HG03571 (cell line): ENCODE measurements around the gene BTG3.

Experiments used
- ATAC-seq: cut with Tn5 transposase; IDR thresholded peaks from one replicate; pipeline ENCODE4 v1.9.1; 2021; ENCODE audit not compliant: unreplicated experiment

Gene BTG3

DNA sequence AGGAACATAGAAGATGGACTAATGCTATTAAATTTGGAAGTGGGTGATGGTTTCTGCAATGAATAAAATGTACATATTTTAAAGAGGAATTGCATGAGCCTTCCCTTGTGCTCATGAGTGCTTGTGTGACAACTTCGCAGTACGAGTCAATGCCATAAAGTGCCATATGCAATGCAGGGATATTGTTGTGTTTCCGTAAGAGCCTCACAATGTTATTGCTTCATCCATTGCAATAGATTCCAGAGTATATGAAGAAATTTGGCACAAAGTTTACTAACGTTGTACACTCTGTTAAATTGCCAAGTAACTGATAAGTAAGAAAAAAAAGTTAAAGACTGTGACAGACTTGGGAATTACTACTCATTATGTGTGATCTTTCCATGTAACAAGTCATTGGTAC, 22.3 kb downstream of the BTG3 start:
- no peak for ATAC-seq

DNA sequence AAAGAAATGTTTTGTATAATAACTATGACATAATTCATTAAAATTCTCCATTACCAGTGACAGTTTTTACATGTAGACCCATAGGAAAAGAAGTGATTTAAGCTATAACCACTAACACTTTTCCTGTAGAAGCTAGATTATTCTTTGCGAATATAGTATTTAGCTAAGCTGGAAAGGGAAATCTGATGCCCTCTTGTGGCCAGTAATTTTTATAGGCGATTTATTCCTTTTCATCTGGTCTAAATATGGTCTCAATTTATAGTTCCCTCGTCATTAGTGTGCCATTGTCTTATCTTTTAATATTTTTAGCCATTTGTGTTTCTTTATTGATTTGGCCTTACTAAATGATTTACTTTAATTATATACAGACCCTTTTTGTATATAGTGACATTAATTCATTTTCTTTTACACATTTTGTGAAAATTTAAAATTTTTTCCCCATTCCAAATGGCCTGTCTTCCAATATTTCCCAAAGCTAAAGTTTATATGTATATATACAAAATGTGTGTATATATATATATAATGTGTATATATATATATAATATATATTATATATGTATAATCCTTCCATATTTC, 26.7 kb downstream of the BTG3 start:
- no peak for ATAC-seq

DNA sequence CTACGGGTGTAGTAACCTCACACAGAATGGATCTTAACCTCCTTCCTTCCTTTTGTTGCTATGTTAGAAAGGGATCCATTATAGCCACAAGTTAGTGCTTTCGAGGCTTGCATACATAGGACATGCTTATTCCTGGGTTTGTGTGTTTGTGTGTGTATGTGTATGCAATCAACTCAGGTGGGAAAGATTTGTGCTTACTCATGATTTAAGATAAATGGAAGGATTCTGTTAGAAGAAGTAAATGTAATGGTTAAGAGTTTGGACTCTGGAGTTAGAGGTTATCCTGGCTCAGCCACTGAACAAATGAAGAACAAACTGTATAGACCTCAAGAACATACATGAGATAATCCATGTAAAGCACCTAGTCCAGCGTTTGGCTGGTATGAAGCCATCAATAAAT, 28.8 kb downstream of the BTG3 start:
- ATAC-seq: no peak

DNA sequence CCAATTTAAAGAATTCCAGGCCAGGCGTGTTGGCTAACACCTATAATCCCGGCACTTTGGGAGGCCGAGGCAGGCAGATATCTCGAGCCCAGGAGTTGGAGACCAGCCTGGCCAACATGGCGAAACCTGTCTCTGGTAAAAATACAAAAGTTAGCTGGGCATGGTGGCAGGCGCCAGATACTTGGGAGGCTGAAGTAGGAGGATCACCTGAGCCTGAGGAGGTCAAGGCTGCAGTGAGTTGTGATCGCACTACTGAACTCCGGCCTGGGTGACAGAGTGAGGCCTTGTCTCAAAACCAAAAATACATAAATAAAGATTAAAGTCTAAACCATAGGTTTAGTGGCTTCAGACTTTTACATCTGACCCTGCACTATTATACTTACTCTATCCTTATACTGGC, 32.4 kb downstream of the BTG3 start:
- ATAC-seq: no peak

DNA sequence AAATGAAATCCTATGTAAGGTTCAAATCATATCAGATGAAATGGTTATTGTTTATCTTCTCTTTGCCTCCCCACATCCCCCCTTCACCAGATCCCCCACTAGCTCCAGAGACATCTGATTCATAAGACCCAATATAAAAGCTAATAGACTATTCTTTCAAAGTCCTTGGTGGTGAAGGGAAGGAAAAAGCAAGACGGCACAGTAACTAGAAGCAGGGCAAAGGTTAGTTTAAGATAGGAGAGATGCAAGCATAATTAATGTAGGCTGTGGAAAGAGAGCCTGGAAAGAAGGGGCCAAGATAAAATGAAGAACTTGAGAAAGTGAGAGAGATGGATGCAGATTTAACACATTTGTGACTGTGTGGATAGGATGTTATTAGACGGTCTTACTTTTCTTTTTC, 33.8 kb downstream of the BTG3 start:
- ATAC-seq: no peak

DNA sequence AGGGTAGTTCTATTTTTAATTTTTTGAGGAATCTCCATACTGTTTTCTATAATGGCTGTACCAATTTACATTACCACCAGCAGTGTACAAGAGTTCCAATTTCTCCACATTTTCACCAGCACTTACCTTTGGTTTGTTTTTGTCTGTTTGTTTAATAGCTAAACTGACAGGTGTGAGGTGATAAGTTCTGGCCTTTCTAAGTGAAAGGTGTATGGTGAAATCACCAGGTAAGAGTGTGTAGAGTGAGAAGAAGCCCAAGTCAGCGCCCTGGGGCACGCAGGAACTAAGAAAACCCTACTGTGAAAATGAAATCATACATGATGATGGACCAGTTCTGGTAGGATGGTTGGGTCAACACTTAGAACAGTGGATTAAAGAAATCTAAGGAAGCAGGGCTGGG, 34.5 kb downstream of the BTG3 start:
- no peak for ATAC-seq

DNA sequence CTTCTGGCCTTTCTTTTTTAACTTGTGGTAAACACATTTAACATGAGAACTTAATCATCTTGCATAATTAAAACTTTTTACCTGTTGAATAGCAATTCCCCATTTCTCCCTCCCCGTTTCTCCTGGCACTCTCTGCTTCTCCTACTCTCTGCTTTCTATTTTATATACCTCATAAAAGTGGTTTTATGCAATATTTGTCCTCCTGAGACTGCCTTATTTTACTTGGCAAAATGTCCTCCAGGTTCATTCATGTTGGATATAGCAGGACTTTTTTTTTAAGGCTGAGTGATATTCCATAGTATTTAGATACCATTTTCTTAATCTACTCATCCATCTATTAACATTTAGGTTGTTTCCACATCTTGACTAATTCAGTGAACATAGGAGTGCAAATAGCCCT, 35.0 kb downstream of the BTG3 start:
- ATAC-seq: no peak

DNA sequence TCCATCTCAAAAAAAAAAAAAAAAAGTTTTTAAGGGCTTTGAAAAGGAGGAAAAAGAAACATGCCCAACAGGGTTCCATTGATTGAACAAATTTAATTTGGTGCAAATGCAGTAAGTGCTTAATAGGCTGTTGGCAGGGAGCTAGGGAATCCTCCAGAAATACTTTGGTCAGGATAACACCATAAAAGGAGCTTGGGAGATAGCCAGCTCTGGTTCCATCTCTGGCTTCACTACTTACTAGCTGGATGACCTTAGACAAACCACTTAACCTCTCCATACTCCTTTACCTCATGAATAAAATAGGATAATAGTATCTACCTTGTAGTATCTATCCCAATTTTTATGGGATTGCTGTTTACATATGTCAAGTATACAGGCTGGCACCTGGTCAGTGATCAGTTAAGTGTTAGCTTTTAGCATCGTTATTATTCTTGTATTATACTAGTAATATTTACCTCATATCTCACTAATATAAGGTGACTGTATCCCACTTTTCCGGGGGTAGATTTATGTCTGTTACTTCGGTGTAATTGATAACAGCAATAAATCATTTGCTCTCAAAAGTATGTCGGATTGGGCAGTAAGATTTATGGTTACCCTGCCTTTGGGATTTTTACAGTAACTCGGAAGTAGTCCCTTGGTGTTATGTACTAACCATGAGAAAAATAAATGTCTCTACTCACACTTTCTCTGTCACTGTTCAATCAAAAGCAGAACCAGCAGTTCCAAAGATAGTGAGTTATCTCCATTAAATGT, 36.4 kb downstream of the BTG3 start:
- ATAC-seq: no peak

DNA sequence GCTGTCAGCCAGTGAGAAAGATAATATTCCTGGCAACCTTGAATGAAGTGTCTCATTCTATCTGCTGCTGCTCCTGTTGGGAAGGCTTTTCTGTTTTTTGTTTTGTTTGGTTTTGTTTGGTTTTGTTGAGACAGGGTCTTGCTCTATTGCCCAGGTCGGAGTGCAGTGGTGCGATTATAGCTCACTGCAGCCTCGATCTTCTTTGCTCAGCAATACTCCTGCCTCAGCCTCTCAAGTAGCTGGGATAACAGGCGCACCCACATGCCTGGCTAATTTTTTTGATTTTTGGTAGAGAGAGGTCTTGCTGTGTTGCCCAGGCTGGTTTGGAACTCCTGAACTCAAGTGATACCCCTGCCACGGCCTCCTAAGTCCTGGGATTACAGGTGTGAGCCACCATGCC, 37.6 kb downstream of the BTG3 start:
- ATAC-seq: no peak

DNA sequence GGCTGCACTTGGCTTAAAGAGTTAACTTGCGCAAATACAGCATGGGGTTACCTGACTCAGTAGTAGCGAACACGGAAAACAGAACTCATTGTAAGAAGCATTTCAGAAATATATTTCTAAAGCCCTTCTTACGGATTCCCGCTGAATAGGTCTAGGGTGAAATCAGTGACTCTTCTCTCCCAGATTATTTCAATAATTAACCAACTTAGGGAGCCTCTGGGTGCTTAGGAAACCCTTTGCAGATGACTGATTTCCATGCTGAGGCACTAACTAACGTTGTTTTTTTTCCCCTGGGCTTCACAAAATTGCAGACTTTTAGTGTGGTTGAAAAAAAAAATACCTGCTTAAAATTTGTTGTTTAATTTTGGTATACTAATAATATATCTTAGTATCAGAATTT, 40.3 kb downstream of the BTG3 start:
- no peak for ATAC-seq

DNA sequence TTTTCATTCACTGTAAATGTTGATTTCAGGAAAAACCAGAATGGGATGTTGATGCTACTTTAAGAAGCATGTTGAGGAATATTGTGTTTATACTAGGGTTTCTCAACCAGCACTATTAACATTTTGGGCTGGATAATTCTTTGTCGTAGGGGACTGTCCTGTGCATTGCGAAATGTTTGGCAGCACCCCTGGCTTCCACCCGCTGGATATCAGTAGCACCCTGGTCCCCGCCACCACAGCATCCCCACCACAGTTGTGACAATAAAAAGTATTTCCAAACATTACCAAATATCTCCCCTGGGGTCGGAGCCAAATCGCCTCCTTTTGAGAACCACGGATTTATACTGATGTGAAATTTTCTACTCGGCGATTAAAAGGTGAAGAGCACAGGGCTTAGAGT, 41.9 kb downstream of the BTG3 start:
- ATAC-seq: no peak

DNA sequence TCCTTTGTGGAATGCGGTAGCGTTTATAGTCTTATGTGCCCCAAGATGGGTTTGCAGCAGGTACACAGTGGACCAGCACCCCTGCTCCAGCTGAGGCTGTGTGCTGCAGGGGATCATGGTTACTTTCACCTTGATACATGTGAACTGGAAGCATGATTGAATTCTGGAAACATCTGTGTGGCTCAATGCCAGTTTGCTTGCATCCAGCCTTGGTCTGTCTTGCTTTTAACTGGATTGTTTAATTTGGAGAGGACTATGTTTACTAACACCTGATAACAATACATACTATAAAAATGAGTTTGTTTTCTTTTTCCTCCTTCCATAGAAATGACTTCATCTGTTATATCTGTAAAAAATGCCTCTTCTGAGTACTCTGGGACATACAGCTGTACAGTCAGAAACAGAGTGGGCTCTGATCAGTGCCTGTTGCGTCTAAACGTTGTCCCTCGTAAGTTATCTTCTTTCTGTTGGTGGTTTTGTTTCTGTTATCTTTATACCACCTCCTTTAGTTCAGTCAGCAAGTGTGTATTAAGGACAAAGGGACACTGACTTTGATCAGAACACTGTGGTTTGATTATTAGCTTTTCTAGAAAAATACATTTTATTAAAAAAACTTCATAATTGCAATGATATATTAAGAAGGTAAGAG, 52.2 kb downstream of the BTG3 start:
- no peak for ATAC-seq

DNA sequence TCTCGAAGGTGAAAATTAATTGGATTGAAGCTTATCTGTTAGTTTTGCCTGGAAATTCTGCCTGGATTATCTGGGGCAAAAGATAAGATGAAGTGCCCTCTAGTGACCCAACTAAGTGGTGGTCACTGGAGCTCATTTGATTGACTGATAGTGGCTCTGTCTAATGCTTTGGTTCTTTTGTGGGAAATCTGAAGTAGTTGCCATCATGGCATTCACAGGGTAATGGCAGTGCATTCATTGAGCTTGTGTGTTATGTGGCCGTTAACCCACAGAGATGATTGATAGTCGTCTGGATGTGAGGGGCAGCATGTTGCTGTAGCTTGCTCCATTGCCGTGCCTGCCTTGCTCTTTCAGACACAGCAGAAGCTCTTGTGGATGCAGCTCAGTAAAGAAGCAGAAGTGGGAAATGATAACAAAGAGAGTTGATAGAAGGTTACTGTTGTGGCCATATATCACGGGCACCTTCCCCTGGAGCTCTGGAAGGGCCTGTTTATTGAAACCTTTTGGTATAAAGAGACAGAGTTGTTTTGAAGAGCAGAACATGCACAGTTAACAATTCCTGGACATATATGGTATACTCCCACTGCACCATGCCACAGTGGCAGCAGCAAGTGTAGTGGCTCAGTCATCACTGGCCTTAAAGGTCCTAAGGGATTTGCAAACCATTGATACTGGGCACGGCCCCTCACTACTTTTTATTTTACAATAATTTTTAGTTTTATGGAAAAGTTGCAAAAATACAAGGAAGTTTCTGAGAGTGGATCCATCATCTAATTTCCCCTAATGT, 57.8 kb downstream of the BTG3 start:
- ATAC-seq: no peak

DNA sequence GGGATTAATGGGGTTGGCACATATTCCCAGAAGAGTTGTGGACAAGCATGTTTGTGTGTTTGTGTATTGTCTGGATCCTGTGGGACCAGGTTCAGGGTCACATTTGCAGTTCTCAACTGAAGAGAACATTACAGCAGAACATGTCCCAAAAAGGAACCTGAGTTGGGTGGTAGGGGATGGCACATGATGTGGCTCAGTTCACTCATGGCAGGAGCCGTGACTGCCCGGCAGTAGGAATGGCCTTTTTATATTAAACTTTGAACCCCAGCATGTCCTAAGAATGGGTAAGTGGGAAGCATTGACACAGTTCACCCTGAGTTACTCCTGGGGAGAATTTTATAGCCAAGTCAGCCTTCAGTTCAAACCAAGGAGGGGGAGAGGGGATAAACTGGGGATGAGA, 58.6 kb downstream of the BTG3 start:
- no peak for ATAC-seq

DNA sequence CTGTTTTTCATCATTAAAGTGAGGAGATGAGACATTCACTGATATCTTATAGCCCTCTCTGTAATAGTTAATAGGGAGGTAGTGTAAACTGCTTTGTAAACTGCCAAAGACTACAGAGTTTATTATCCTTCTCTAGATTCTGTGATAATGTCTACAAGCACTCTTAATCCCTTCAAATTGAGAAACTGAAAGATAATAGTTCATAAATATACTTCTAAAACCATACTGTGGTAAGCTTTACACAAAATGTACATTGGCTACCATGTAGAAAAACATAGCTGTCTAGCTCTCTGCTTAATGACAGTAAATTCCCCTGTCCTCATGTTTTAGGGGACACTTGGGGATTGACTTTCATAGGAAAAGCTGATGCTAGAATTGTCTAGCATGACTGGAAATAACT, 60.3 kb downstream of the BTG3 start:
- ATAC-seq: no peak

DNA sequence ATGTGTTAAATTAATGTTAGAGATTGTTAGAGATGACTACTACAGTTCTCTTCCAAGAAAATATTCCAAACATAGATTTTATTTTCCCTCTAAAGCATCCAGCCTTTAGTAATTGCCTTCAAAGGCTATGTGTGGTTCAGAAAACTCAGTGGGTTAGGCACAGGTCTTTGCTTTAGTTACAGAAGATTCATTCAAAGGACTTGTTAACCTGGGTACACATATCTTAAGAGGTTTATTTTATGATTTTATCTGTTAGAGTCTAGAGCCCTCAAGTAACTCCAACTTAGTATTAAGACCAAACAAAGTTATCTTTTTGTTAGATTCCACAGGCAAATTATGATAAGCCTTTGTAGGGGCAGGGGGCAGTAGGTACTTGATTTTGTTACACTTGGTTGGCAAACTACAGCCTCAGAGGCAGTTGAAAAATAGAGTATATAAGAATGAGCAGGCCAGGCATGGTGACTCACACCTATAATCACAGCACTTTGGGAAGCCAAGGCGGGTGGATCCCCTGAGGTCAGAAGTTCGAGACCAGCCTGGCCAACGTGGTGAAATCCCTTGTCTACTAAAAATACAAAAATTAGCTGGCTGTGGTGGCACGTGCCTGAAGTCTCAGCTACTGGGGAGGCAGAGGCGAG, 61.9 kb downstream of the BTG3 start:
- no peak for ATAC-seq

DNA sequence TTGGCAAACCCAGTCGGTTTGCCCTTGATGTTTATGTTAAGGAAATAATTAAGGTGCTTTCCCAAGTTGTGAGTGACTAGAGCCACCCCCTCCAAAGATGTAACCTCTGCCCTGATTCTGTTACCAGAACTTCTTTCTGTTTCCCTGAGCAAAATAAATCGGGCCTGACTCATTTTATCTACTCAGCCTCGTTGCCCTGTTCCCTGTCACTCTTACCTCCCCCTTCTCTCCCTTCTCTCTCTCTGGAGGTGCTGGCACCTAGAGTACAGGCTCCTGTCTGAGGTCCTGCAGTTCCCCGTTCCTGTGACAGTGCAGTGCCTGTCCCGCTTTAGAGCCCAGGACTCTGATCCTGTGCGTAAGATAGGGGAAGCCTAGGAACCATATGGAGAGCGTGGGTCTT, 64.4 kb downstream of the BTG3 start:
- no peak for ATAC-seq

DNA sequence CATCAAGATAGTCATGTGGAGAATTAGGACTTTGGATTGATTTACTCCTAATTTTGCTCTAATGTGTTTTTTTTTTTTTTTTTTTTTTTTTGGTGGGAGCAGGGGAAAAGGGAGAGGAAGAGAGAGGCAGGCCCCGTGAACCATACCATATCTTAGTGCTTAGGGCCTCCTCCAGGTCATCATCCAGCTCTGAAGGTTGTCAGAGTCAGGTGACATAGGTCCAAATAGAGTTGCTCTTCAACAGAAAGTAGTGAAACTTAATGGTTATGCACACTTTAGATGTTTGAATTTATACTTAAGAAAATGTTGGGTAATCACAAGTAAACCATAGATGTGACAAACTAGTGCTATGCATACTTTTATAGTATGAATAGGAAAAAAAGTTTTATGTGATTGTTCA, 67.7 kb downstream of the BTG3 start:
- ATAC-seq: no peak
